SK-N-SH (cell line): ENCODE data around the gene SETBP1. TPM values are rescaled to one million over a fixed set of nuclear protein-coding genes. Genes with fewer than 3 reads are reported as not detected.

Source experiments
- CTCF ChIA-PET: fragments of 300-600, 350-600 bp; formaldehyde crosslinking; extraction: SDS; loops from one replicate; lab custom pipeline; 2021; lab: Yijun Ruan, JAX
- POLR2A ChIA-PET: fragments of 350-600 bp; sonication (Branson Sonifier 250); formaldehyde crosslinking; extraction: SDS; loops from one replicate; lab custom pipeline; 2020; ENCODE audit warnings: antibody characterized with exemption, inconsistent platforms; lab: Yijun Ruan, JAX
- DNase-seq: peaks from one replicate; pipeline ENCODE4 v3.0.0; 2012
- H2AFZ ChIP-seq: fragments of 200-600 bp; sonication (generic); 2 replicates; pipeline ENCODE4 v1.8.1; 2016; ENCODE audit warnings: antibody characterized with exemption, mild to moderate bottlenecking, low read depth
- H3F3A ChIP-seq: fragments of 200-600 bp; sonication (generic); replicated peaks from 2 replicates; pipeline ENCODE3; 2016; ENCODE audit warnings: antibody characterized with exemption, mild to moderate bottlenecking; ENCODE audit not compliant: insufficient read depth
- H3K27ac ChIP-seq, 2 experiments: fragments of 200-500 bp in 1 of 2; fragments of 200-600 bp in 1 of 2; sonication (Bioruptor generic) in 1 of 2; sonication (generic), shearing (Covaris generic) in 1 of 2; 2 replicates each; pipeline versions ENCODE4 v1.5.1 to v1.6.1; 2014 to 2016; ENCODE audit warnings: low read depth in 2 of 2, inconsistent platforms in 1 of 2, low read length in 1 of 2, mild to moderate bottlenecking in 1 of 2, mixed read lengths in 1 of 2
- H3K27me3 ChIP-seq: fragments of 200-600 bp; sonication (generic), shearing (Covaris generic); 2 replicates; pipeline ENCODE4 v1.6.1; 2016; ENCODE audit warnings: mixed run types; ENCODE audit not compliant: insufficient read depth
- H3K36me3 ChIP-seq, 2 experiments: fragments of 200-500 bp in 1 of 2; fragments of 200-600 bp in 1 of 2; sonication (Bioruptor generic) in 1 of 2; sonication (generic) in 1 of 2; replicated peaks in 1 of 2; 2 replicates each; pipeline versions ENCODE3 to v1.5.1; 2014 to 2016; ENCODE audit warnings: low read length in 1 of 2, mild to moderate bottlenecking in 1 of 2; ENCODE audit not compliant: insufficient read depth in 2 of 2, control insufficient read depth in 1 of 2
- H3K4me1 ChIP-seq, 2 experiments: fragments of 200-500 bp in 1 of 2; fragments of 200-600 bp in 1 of 2; sonication (Bioruptor generic) in 1 of 2; sonication (generic), shearing (Covaris generic) in 1 of 2; 2 replicates each; pipeline versions ENCODE4 v1.5.1 to v1.6.1; 2014 to 2016; ENCODE audit warnings: low read depth in 1 of 2, low read length in 1 of 2, mixed run types in 1 of 2; ENCODE audit not compliant: insufficient read depth in 2 of 2, control insufficient read depth in 1 of 2
- H3K4me2 ChIP-seq: fragments of 200-600 bp; sonication (generic), shearing (Covaris generic); 2 replicates; pipeline ENCODE4 v1.6.1; 2017; ENCODE audit warnings: mixed run types
- H3K4me3 ChIP-seq, 2 experiments: fragments of 200-500 bp in 1 of 2; fragments of 200-600 bp in 1 of 2; sonication (Bioruptor generic) in 1 of 2; sonication (generic), shearing (Covaris generic) in 1 of 2; 2 replicates each; pipeline versions ENCODE4 v1.5.1 to v1.8.1; 2014 to 2016; ENCODE audit warnings: low read depth in 2 of 2, inconsistent platforms in 1 of 2, low read length in 1 of 2, mild to moderate bottlenecking in 1 of 2, mixed read lengths in 1 of 2, moderate library complexity in 1 of 2
- H3K79me2 ChIP-seq: fragments of 200-600 bp; sonication (generic); 2 replicates; pipeline ENCODE4 v1.8.1; 2017; ENCODE audit warnings: mild to moderate bottlenecking; ENCODE audit not compliant: insufficient read depth
- H3K9ac ChIP-seq: fragments of 200-600 bp; sonication (generic); 2 replicates; pipeline ENCODE4 v1.6.1; 2017; ENCODE audit warnings: mixed run types
- H3K9me2 ChIP-seq: fragments of 200-600 bp; sonication (generic); 2 replicates; pipeline ENCODE4 v1.6.1; 2017; ENCODE audit warnings: mixed run types
- H3K9me3 ChIP-seq: fragments of 200-600 bp; sonication (generic); 2 replicates; pipeline ENCODE4 v1.6.1; 2017; ENCODE audit warnings: mixed run types, mild to moderate bottlenecking, moderate library complexity
- H4K20me1 ChIP-seq: fragments of 200-600 bp; sonication (generic); 2 replicates; pipeline ENCODE4 v1.6.1; 2017; ENCODE audit warnings: mild to moderate bottlenecking, mixed run types; ENCODE audit not compliant: insufficient read depth
- EZH2phosphoT487 ChIP-seq: fragments of 200-600 bp; sonication (generic); IDR thresholded peaks from 2 replicates; pipeline ENCODE4 v1.6.1; 2017; ENCODE audit warnings: low read depth, mixed run types, mild to moderate bottlenecking, antibody characterized with exemption, moderate library complexity, borderline replicate concordance
- FOXJ3 ChIP-seq: sonication (generic); formaldehyde crosslinking; IDR thresholded peaks from 2 replicates; pipeline ENCODE4 v1.5.1; 2020; ENCODE audit warnings: mild to moderate bottlenecking, missing genetic modification reagents
- POLR2AphosphoS5 ChIP-seq: IDR thresholded peaks from 2 replicates; pipeline ENCODE4 v1.6.1; 2012; ENCODE audit warnings: low read depth, low read length
- RCOR1 ChIP-seq: fragments of 150-350 bp; IDR thresholded peaks from 2 replicates; pipeline ENCODE4 v1.6.1; 2017; ENCODE audit warnings: antibody characterized with exemption, low read length
- REST ChIP-seq: IDR thresholded peaks from 2 replicates; pipeline ENCODE4 v1.6.1; 2012; ENCODE audit warnings: mild to moderate bottlenecking, low read depth, low read length, moderate library complexity
- RXRA ChIP-seq: IDR thresholded peaks from 2 replicates; pipeline ENCODE4 v1.4.0; 2012; ENCODE audit warnings: low read depth, mild to moderate bottlenecking, borderline replicate concordance
- SMC3 ChIP-seq: IDR thresholded peaks from 2 replicates; pipeline ENCODE4 v1.6.1; 2012; ENCODE audit warnings: low read depth, low read length, improper control_type of control experiment
- USF1 ChIP-seq: IDR thresholded peaks from 2 replicates; pipeline ENCODE4 v1.4.0; 2012; ENCODE audit warnings: low read depth, borderline replicate concordance
- WGBS: methylation state at CpG from one replicate; pipeline ENCODE4 v1.1.6; 2017; ENCODE audit warnings: low lambda C conversion rate; 5-methylcytosine and 5-hydroxymethylcytosine counted together
- polyA plus RNA-seq, 3 experiments: library from polyadenylated mRNA; depleted of rRNA; stranded (reverse); fragments of >200 nt; gene quantifications; 2 replicates each; pipeline ENCODE4 v1.2.3, GENCODE V29; 2012
- TF ChIP-seq, protein P1 (sequence below): IDR thresholded peaks from 2 replicates; pipeline ENCODE4; 2012
- TF ChIP-seq, protein P2 (sequence below): IDR thresholded peaks from 2 replicates; pipeline ENCODE4 v1.4.0; 2012; ENCODE audit warnings: low read depth, borderline replicate concordance
- TF ChIP-seq, protein P3 (sequence below): fragments of 150-350 bp; IDR thresholded peaks from 2 replicates; pipeline ENCODE4 v1.6.1; 2017; ENCODE audit warnings: antibody characterized with exemption, low read length, low read depth, borderline replicate concordance

SETBP1 gene
- polyA plus RNA-seq, 1 of the 3 experiments (the other 2 are of a cell fraction) = 3.0 TPM

DNA sequence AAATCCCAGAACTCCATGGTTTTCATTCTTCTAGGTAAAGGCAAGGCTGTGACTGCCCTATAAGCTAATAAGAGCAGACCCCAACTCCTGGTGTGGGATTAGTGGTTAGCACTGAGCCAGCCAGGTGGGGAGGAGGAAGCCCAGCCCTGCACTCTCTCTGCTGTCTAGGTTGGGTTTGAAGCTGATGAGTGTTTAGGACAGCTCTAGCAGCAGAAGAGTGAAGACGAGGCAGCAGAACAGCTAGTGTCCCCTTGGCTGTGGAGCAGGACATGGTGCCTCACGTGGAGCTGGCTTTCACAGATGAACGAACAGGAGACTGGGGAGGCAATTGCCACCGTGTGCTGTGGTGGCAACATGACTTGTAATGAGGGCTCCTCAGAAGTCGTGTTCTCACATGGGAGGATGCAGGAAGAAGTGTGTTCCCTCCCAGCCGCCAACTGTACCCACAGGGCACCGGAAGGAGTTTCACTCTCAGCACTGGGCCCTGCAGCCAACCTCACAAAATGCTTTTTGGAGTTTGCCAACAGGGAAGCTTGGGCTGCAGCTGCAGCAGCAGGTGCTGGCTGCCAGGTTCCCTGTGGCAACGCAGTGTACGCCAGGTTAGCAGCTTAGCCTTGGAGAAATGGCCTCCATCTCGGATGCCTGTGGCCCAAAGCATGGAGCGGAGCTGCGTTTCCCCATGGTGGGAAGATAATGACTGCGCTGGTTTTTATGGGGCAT lies 328.2 kb downstream of the SETBP1 start:
- Histone ChIP-seq H3K79me2 (no peaks in the 10 kb centered on the region), H3K4me2 (no peak overlapping the region), H3K4me1 (peaks cover 3 to 18% of the 10 kb centered on the region in 2 experiments; a peak in 3 of 4 replicates), H3K27me3 (no peaks in the 10 kb centered on the region), H3K36me3 (no peaks in the 10 kb centered on the region), H3K9me2 (no peaks in the 10 kb centered on the region), H3K9me3 (no peaks in the 10 kb centered on the region), H4K20me1 (no peaks in the 10 kb centered on the region), H3K9ac (no peak overlapping the region), H3K27ac (no peak overlapping the region), H3K4me3 (no peak overlapping the region), H2AFZ (no peak overlapping the region), H3F3A (peaks cover 3% of the 10 kb centered on the region)
- CTCF ChIA-PET = interaction anchor here (1.2 kb wide), 1 partner anchor 14 kb away, joined by 3 read pairs; no protein-coding TSS in a partner anchor
- POLR2A ChIA-PET = no interaction called here
- 90% methylated on average over 13 of the region's 13 CpGs for WGBS
- TF ChIP-seq SMC3 (no peak), REST (no peak), USF1 (no peak), EZH2phosphoT487 (no peak), RCOR1 (no peak), RXRA (no peak), POLR2AphosphoS5 (no peak), FOXJ3 (CRISPR knock-in tag) (no peak)
- TF ChIP-seq, protein P1, sequence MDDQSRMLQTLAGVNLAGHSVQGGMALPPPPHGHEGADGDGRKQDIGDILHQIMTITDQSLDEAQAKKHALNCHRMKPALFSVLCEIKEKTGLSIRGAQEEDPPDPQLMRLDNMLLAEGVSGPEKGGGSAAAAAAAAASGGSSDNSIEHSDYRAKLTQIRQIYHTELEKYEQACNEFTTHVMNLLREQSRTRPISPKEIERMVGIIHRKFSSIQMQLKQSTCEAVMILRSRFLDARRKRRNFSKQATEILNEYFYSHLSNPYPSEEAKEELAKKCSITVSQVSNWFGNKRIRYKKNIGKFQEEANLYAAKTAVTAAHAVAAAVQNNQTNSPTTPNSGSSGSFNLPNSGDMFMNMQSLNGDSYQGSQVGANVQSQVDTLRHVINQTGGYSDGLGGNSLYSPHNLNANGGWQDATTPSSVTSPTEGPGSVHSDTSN = no peak
- TF ChIP-seq, protein P2, sequence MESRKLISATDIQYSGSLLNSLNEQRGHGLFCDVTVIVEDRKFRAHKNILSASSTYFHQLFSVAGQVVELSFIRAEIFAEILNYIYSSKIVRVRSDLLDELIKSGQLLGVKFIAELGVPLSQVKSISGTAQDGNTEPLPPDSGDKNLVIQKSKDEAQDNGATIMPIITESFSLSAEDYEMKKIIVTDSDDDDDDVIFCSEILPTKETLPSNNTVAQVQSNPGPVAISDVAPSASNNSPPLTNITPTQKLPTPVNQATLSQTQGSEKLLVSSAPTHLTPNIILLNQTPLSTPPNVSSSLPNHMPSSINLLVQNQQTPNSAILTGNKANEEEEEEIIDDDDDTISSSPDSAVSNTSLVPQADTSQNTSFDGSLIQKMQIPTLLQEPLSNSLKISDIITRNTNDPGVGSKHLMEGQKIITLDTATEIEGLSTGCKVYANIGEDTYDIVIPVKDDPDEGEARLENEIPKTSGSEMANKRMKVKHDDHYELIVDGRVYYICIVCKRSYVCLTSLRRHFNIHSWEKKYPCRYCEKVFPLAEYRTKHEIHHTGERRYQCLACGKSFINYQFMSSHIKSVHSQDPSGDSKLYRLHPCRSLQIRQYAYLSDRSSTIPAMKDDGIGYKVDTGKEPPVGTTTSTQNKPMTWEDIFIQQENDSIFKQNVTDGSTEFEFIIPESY = no peak
- TF ChIP-seq, protein P3, sequence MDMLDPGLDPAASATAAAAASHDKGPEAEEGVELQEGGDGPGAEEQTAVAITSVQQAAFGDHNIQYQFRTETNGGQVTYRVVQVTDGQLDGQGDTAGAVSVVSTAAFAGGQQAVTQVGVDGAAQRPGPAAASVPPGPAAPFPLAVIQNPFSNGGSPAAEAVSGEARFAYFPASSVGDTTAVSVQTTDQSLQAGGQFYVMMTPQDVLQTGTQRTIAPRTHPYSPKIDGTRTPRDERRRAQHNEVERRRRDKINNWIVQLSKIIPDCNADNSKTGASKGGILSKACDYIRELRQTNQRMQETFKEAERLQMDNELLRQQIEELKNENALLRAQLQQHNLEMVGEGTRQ = no peak
- no peak for DNase-seq
